GM19468 (cell line): ENCODE measurements around the gene ARAP1.

Experiments used
- ATAC-seq: cut with Tn5 transposase; IDR thresholded peaks from one replicate; pipeline ENCODE4 v1.9.1; 2021; ENCODE audit warnings: mild to moderate bottlenecking, moderate library complexity, moderate number of reproducible peaks; ENCODE audit not compliant: unreplicated experiment; ENCODE audit errors: extremely low read depth

The ARAP1 gene

GRCh38 chr11:72764503-72764902 lies 12.3 kb upstream of the ARAP1 start:
- ATAC-seq = no peak

DNA sequence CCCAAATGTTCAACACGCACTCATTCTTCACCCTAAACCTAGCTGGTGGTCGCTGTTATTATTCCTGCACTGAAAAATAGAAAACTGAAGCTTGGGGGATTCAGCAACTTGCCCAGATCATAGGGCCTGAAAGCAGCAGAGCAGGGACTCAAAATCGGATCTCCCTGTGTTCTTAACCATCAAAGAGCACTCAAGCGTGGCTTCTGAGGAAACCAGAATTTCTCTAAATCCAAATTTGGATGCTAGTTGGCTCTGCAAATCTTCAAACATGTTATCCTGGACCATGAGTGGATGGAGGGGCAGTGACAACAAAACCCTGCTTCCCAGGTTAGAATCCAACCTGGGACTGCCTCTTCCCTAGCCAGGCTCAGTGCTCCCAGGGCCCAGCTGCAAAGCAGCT lies 11.6 kb upstream of the ARAP1 start:
- no peak for ATAC-seq

- ATAC-seq = no peak
These were observed 10.6 kb upstream of the ARAP1 start for GRCh38 chr11:72762641-72763304.

DNA sequence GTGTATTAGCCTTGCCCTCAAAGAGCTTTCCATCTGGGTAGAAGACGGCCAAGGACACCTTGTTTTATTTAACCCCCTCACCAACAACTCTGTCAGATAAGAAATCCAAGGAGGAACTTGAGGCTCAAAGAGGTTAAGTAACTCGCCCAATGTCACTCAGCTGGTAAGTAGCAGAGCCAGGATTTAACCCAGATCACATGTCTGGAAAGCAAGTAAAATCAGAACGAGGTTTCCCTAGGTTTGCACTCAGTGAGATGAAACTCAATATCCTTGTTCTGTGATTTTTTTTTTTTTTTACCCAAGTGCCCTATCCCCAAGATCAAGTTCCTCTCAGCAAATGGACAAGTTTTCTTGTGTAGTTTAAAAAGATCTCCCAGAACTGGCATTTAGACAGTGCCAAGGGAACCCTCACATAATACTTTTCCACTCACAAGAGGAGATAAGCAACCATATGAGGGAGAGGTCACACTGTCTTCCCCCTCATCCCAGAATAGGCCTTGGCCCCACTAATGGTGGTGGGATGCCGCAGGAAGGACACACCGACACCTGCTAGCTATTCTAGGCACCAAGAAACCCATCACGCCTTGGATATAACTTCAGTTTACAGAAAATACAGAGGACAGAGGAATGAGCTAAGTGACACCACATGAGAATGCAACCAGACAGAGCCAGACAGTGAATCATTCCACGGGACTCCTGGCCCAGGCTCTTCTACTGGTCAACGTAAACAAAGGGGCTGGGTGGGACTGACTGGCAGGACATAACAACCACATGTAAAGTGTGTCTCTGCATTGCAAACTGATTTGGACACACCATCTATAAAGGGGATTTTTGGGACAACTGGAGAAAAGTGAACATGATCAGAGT lies 8.6 kb upstream of the ARAP1 start:
- no peak for ATAC-seq

DNA sequence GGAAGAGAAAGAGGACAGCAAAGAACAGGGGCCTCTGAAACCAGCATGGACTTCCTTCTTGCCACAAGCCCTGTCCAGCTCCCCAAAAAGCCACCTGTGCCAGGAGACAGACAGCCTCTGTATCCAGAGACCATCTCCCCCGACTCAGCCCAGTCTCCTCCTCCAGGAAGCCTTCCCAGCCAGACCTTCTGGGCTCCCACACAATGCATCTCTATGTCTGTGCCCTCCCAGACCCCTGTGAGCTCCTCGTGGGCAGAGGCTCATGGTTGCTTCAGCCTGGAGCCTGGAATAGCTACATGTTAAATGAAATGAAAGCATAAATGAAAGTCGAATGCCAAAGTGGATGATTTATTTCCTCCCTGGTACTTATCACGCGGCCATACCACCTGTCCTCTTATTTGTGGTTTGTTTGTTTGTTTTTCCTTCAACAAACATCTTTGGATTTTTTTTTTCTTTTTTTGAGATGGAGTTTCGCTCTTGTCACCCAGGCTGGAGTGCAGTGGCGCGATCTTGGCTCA lies 7.3 kb upstream of the ARAP1 start:
- ATAC-seq = no peak

GRCh38 chr11:72758690-72759389 lies 6.6 kb upstream of the ARAP1 start:
- ATAC-seq = no peak

GRCh38 chr11:72758304-72758689 lies 6.1 kb upstream of the ARAP1 start:
- no peak for ATAC-seq

DNA sequence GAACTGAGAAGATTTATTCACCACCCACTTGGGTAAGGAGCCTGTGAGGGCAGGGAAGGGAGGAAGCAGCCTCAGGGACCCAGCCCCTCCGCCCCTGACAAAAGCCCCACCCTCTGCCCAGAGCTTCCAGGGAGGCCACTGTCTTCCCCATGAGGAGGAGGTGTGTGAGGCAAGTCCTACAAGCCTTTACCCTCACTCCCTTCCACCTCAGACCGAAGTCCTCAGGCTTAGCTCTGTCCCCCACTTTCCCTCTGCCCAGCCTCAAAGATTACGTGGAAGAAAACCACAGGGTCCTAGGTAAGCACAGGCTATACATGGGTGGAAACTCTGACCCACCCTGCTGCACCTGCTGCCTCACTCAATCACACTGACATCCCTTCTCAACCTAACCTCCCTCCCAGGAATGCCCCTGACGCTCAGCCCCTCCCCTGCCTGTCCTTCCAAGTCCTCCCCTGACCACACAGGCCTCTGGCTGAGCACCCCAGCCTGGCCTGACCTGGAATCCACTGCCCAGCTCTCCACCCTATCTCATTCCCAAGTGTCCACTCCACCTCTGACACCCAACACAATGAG lies 3.6 kb upstream of the ARAP1 start:
- no peak for ATAC-seq

- no peak for ATAC-seq
These were observed 2.4 kb upstream of the ARAP1 start for GRCh38 chr11:72754544-72755155.

- no peak for ATAC-seq
These were observed 1.9 kb upstream of the ARAP1 start for GRCh38 chr11:72754149-72754543.

DNA sequence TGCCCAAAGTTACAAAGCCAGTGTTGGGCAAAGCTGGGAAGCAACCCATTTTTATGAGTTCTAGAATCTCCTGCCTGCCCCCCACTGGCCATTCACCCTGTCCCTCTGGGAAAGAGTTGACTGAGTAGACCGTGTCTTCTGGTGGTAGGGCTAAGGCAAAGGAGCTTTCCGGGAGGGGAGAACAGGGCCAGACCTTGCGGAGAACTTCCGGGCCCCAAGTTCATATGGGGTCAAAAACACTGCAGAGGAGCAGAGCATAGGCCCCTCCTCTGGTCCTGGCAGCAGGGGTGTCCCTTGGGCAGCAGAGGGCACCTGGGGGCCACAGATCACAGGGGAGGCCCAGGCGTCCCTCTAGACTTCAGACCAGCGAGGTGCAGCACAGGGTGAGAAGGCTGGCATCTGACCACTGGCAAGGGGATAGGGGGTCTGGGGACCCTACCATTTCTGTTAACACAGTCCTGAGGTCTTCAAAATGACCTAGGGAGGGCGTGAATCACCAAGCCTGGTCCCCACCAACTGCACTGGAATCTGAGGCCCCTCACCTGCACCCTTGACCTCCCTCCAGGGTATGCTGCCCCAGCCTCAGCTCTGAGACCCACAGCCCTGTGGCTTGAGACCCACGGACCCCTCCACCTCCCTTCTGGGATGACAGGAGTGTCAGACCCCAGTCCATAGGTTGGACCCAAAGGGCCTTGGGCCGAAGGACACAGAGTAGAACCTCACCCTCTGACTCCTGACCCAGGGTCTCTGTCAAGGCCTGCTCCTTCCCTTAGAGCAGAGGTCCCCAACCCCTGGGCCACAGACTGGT lies 1.3 kb upstream of the ARAP1 start:
- no peak for ATAC-seq

DNA sequence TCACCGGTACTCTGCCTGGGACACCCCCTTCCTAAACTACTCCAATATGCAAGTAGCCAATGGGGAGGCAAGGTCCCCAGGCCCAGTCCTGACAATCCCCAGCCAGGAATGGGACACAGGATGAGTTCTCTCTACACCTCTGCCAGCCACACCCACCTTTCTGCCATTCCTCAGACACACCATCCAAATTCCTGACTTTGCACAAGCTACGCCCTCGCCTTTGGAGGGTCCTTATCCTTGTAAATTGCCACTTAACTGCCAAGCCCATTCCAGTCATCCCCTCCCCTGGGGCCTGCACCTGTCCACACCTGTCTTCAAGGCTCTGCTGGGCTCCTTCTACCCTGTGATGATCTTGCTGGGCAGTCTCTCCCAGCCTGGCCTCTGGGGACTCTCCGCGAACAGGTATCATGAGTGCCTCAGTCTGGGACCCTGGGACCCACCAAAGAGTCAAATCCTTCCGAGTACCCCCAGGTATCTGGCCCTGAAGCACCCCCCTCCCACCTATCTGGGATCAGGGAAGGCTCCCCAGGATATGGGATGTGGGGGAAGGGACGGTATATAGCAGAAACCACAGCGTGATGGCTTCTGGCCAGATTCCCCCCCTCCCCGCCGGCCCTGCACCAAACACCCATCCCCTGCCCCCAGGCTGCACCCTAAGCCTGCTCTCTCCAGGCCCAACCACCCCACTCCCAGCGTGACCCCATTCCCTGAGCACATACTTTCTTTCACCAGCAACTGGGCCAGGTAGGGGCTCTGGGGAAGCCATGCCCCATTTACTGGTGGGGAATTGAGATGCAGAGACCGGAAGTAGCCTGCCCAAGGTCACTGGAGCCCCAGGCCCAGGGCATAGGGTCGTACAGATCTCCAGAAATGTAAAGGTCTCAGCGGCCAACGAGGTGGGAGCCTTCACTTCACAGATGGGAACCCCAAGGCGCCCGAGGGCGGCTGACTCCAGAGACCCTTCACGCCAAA lies 806 bp downstream of the ARAP1 start:
- ATAC-seq = no peak

- ATAC-seq = no peak
These were observed 1.6 kb downstream of the ARAP1 start for GRCh38 chr11:72750556-72751115.

DNA sequence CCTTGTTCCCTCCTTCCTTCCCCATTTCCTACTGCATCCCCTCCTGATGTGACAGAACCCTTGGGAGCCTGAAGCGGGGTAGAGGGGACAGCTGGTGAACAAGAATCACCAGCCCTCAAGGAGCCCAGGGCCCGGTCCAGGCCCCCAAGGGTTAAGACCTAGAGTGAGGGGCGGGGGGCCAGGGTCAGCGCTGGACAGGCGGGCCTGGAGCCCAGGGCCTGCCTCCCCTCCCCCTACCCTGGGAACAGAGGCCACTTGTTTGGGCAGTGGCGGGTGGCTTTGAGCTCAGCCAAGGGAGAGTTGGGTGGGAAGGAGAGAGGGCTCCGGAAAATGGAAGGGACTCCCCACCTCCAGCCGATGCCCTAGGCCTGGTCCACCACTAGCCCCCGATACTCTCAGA lies 2.1 kb downstream of the ARAP1 start:
- ATAC-seq = no peak

DNA sequence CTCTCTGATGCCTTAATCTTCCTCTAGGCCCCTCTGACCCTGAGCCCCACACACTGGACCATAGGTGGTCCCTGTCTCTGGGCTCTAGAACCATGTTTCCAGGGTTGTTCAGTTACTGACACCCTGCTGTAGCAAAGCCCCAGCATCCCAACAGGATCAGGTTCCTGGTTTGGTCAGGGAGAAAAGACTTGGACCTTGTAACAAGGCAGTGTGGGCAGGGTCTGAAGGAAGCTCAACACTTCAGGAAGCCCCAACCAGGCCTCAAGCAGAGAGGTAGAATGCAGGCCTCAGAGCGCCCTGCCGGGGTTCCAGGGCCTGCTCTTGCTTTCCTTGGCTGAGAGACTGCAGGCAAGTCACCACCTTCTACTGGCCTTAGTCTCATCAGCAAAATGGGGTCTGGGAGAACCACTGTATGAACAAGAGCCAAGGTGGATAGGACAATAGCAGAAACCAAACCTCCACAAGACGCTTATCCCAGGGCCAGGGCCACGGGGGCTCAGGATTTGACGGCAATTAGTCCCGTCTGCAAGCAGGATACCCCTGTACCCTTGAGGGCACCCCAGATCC lies 4.8 kb downstream of the ARAP1 start:
- ATAC-seq = no peak

GRCh38 chr11:72746821-72747220 lies 5.4 kb downstream of the ARAP1 start:
- ATAC-seq = no peak

- no peak for ATAC-seq
These were observed 6.2 kb downstream of the ARAP1 start for GRCh38 chr11:72745925-72746550.
